Memory B cell (primary cell): Measurements from ENCODE around the gene FSTL1.

Source experiments
- ATAC-seq: fragments of 150-1000 bp; cut with Tn5 transposase; 2 replicates; pipeline ENCODE4 v1.10.0; 2021; ENCODE audit warnings: low read depth, mild to moderate bottlenecking, moderate library complexity
- DNase-seq, 2 donors: peaks; one replicate each; pipeline ENCODE4 v3.0.0; 2022; ENCODE audit warnings: low spot score in 2 of 2
- H3K27ac Mint-ChIP-seq: one replicate; pipeline ENCODE4 v1.8.0; 2022; ENCODE audit warnings: mild to moderate bottlenecking, moderate library complexity, mixed read lengths
- H3K27me3 Mint-ChIP-seq: one replicate; pipeline ENCODE4 v1.8.0; 2022; ENCODE audit warnings: mixed read lengths
- H3K36me3 Mint-ChIP-seq: one replicate; pipeline ENCODE4 v1.8.0; 2022; ENCODE audit warnings: mild to moderate bottlenecking, mixed read lengths
- H3K4me1 Mint-ChIP-seq: one replicate; pipeline ENCODE4 v1.8.0; 2022; ENCODE audit warnings: mixed read lengths
- H3K4me3 Mint-ChIP-seq: one replicate; pipeline ENCODE4 v1.8.0; 2022; ENCODE audit warnings: mild to moderate bottlenecking, moderate library complexity, mixed read lengths
- H3K9me3 Mint-ChIP-seq: one replicate; pipeline ENCODE4 v1.8.0; 2022; ENCODE audit warnings: mixed read lengths

FSTL1 gene

GRCh38 chr3:120450600-120451271, at the start of gene FSTL1:
Gene FSTL1 (minus strand): TSS chr3:120450992. CDS start chr3:120450746, 246 bp downstream.
- ATAC-seq (peak; percentile 27), DNase-seq (peak in 1 of 2 donors; percentile 12)
- no peaks in the 10 kb centered on the region for H3K36me3 Mint-ChIP-seq

GRCh38 chr3:120498556-120499346, 48.0 kb upstream of the FSTL1 start:
- ATAC-seq (no peak), DNase-seq (no peak)
- no peaks in the 10 kb centered on the region for H3K27me3 Mint-ChIP-seq
- H3K36me3 Mint-ChIP-seq: no peaks in the 10 kb centered on the region
- no peaks in the 10 kb centered on the region for H3K4me1 Mint-ChIP-seq
- peaks cover 4% of the 10 kb centered on the region for H3K9me3 Mint-ChIP-seq
- no peak overlapping the region for H3K4me3 Mint-ChIP-seq
- H3K27ac Mint-ChIP-seq: no peak overlapping the region

More at GRCh38 chr3:120450600-120451271, at the start of gene FSTL1:
- H3K4me3 Mint-ChIP-seq: peak within 1 kb of the TSS; percentile 76
- H3K9me3 Mint-ChIP-seq: peaks cover 3% of the 10 kb centered on the region
- H3K27ac Mint-ChIP-seq: no peak within 1 kb of the TSS
- peaks cover 7% of the 10 kb centered on the region for H3K4me1 Mint-ChIP-seq
- peaks cover 23% of the 10 kb centered on the region for H3K27me3 Mint-ChIP-seq

GRCh38 chr3:120497818-120498217, 47.0 kb upstream of the FSTL1 start:
- Mint-ChIP-seq H3K27me3 (no peaks in the 10 kb centered on the region), H3K36me3 (no peaks in the 10 kb centered on the region), H3K4me1 (no peaks in the 10 kb centered on the region), H3K9me3 (peaks cover 4% of the 10 kb centered on the region), H3K27ac (no peak overlapping the region), H3K4me3 (no peak overlapping the region)
- no peak for DNase-seq
- no peak for ATAC-seq

- Mint-ChIP-seq H3K4me1 (no peaks in the 10 kb centered on the region), H3K36me3 (no peaks in the 10 kb centered on the region), H3K27me3 (no peaks in the 10 kb centered on the region), H3K27ac (no peak overlapping the region), H3K9me3 (peaks cover 4% of the 10 kb centered on the region), H3K4me3 (no peak overlapping the region)
- ATAC-seq (no peak), DNase-seq (no peak)
These were observed 46.5 kb upstream of the FSTL1 start for GRCh38 chr3:120497336-120497735.

- Mint-ChIP-seq H3K27me3 (no peaks in the 10 kb centered on the region), H3K36me3 (no peaks in the 10 kb centered on the region), H3K27ac (no peak overlapping the region), H3K4me3 (no peak overlapping the region), H3K4me1 (no peaks in the 10 kb centered on the region), H3K9me3 (peaks cover 4% of the 10 kb centered on the region)
- DNase-seq: no peak
- no peak for ATAC-seq
These were observed 45.6 kb upstream of the FSTL1 start for GRCh38 chr3:120496278-120497002.

GRCh38 chr3:120495809-120496208, 45.0 kb upstream of the FSTL1 start:
- DNase-seq: no peak
- no peaks in the 10 kb centered on the region for H3K36me3 Mint-ChIP-seq

GRCh38 chr3:120492103-120492502, 41.3 kb upstream of the FSTL1 start:
- no peak overlapping the region for H3K4me3 Mint-ChIP-seq
- DNase-seq: no peak
- no peaks in the 10 kb centered on the region for H3K36me3 Mint-ChIP-seq
- peaks cover 5% of the 10 kb centered on the region for H3K9me3 Mint-ChIP-seq
- no peak overlapping the region for H3K27ac Mint-ChIP-seq
- no peaks in the 10 kb centered on the region for H3K4me1 Mint-ChIP-seq
- ATAC-seq: no peak
- H3K27me3 Mint-ChIP-seq: peaks cover 7% of the 10 kb centered on the region

More at GRCh38 chr3:120495809-120496208, 45.0 kb upstream of the FSTL1 start:
- H3K27me3 Mint-ChIP-seq: peaks cover under 1% of the 10 kb centered on the region
- H3K9me3 Mint-ChIP-seq: peaks cover 4% of the 10 kb centered on the region
- no peak overlapping the region for H3K27ac Mint-ChIP-seq
- ATAC-seq: no peak
- no peaks in the 10 kb centered on the region for H3K4me1 Mint-ChIP-seq
- H3K4me3 Mint-ChIP-seq: no peak overlapping the region

GRCh38 chr3:120489421-120489820, 38.6 kb upstream of the FSTL1 start:
- H3K27ac Mint-ChIP-seq: no peak overlapping the region
- no peaks in the 10 kb centered on the region for H3K36me3 Mint-ChIP-seq
- H3K4me1 Mint-ChIP-seq: no peaks in the 10 kb centered on the region
- no peak overlapping the region for H3K4me3 Mint-ChIP-seq
- H3K9me3 Mint-ChIP-seq: peaks cover 1% of the 10 kb centered on the region
- ATAC-seq (no peak), DNase-seq (no peak)
- peaks cover 11% of the 10 kb centered on the region for H3K27me3 Mint-ChIP-seq

- Mint-ChIP-seq H3K27me3 (peaks cover 11% of the 10 kb centered on the region), H3K27ac (no peak overlapping the region), H3K4me1 (no peaks in the 10 kb centered on the region), H3K4me3 (no peak overlapping the region), H3K9me3 (peaks cover 1% of the 10 kb centered on the region), H3K36me3 (no peaks in the 10 kb centered on the region)
- ATAC-seq (no peak), DNase-seq (no peak)
These were observed 37.5 kb upstream of the FSTL1 start for GRCh38 chr3:120488296-120488695.

GRCh38 chr3:120487191-120487650, 36.4 kb upstream of the FSTL1 start:
- Mint-ChIP-seq H3K27me3 (peaks cover 11% of the 10 kb centered on the region), H3K36me3 (no peaks in the 10 kb centered on the region), H3K9me3 (peaks cover 1% of the 10 kb centered on the region), H3K4me1 (no peaks in the 10 kb centered on the region), H3K27ac (no peak overlapping the region), H3K4me3 (no peak overlapping the region)
- no peak for DNase-seq
- no peak for ATAC-seq

GRCh38 chr3:120481081-120481480, 30.3 kb upstream of the FSTL1 start:
- no peak for ATAC-seq
- Mint-ChIP-seq H3K27ac (no peak overlapping the region), H3K36me3 (no peaks in the 10 kb centered on the region), H3K9me3 (no peaks in the 10 kb centered on the region), H3K4me3 (no peak overlapping the region), H3K27me3 (peaks cover 4% of the 10 kb centered on the region), H3K4me1 (no peaks in the 10 kb centered on the region)
- no peak for DNase-seq

GRCh38 chr3:120477781-120478180, 27.0 kb upstream of the FSTL1 start:
- no peaks in the 10 kb centered on the region for H3K4me1 Mint-ChIP-seq
- no peak for ATAC-seq
- DNase-seq: no peak
- H3K9me3 Mint-ChIP-seq: no peaks in the 10 kb centered on the region
- no peak overlapping the region for H3K27ac Mint-ChIP-seq
- H3K4me3 Mint-ChIP-seq: no peak overlapping the region
- peaks cover 11% of the 10 kb centered on the region for H3K27me3 Mint-ChIP-seq
- H3K36me3 Mint-ChIP-seq: no peaks in the 10 kb centered on the region

- H3K9me3 Mint-ChIP-seq: peaks cover 2% of the 10 kb centered on the region
- DNase-seq (no peak), ATAC-seq (no peak)
- H3K4me1 Mint-ChIP-seq: no peaks in the 10 kb centered on the region
- H3K27ac Mint-ChIP-seq: no peak overlapping the region
- peaks cover 17% of the 10 kb centered on the region for H3K27me3 Mint-ChIP-seq
- no peak overlapping the region for H3K4me3 Mint-ChIP-seq
- H3K36me3 Mint-ChIP-seq: no peaks in the 10 kb centered on the region
These were observed 25.1 kb upstream of the FSTL1 start for GRCh38 chr3:120475722-120476377.
